C4-2B (cell line): Measurements from ENCODE around the gene PLEKHH3.

ENCODE experiments used
- CTCF ChIP-seq: fragments of 450-650 bp; conservative IDR thresholded peaks from 2 replicates; pipeline ENCODE4 v1.5.1; 2017; ENCODE audit warnings: mild to moderate bottlenecking
- ZFX ChIP-seq: fragments of 450-650 bp; IDR thresholded peaks from 2 replicates; pipeline ENCODE4 v1.6.1; 2017

GRCh38 chr17:42673885-42674754 lies 2.7 kb downstream of the PLEKHH3 start:
- no peak; the same call in 1 of the 2 replicates for TF ChIP-seq CTCF
- TF ChIP-seq ZFX, result no peak
